GM12892 (cell line): Measurements from ENCODE around the gene CSRP1.

Source experiments
- POLR2A ChIP-seq: IDR thresholded peaks from 2 replicates; pipeline ENCODE4 v1.6.1; 2011; ENCODE audit warnings: low read depth, low read length, control low read depth
- TAF1 ChIP-seq: IDR thresholded peaks from 2 replicates; pipeline ENCODE4 v1.6.1; 2011; ENCODE audit warnings: low read depth, mild to moderate bottlenecking, control low read depth, low read length, borderline replicate concordance

DNA sequence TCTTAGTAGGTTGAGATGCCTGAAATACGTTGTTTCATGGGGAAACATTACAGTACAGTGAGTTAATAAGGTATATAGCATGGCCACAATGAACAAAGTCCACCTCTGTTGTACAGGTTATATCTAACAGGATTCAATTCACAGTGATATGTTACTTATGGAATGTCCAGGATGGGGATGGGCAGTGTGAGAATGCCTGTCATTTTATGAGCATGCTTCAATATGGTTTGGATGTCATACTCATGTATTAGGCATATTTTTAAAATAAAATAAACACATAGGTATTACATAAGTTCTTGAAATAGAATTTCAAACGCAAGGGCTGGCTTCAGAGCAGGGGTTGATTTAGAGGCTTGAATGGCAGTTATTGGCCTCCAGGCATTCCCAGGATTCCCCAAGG lies 31.8 kb downstream of the CSRP1 start:
- TF ChIP-seq TAF1 (no peak), POLR2A (no peak)
